Measurements from ENCODE around the gene LTB.
A peak's percentile ranks its signal among the peaks of the same experiment; 100 is the strongest.

The LTB gene

DNA sequence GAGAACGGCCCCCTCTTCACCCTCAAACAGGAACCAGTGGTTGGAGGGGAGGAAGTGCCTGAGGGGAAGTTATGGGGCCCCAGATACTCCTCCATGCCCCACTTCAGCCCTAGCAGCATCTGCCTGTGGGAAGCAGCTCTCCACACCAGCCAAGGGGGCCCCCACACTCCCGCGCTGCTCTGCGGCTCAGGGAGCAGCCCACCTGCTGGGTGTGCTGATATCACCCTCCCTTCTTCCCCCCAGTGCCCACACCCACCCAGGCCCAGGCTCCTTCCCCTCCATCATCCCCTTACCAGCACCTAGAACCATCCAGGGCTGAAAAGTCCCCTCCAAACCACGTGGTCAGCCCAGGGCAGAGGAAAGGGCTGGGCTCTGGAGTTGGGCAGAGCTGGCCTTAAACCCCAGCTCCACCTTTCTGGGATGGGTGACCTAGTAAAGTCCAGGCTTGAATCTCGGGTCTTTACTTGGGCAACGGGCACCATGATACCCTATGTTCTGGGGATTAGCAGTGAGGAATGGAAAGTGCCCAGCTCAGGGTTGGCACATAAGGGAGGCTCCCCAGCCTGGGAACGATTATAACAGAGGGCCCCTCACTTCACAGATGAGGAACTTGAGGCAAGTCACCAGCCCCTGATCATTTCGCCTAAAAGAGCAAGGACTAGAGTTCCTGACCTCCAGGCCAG, 4.5 kb upstream of the LTB start:
- Histone ChIP-seq H3K27me3 (no peaks in the 10 kb centered on the region), H3K4me1 (ENCODE audit: control insufficient read depth in 1 of 2, insufficient read depth in 1 of 2, low read depth in 1 of 2, low read length in 1 of 2) (peaks cover 78 to 80% of the 10 kb centered on the region in 2 experiments), H3K27ac (peak overlapping the region; percentile 96)

DNA sequence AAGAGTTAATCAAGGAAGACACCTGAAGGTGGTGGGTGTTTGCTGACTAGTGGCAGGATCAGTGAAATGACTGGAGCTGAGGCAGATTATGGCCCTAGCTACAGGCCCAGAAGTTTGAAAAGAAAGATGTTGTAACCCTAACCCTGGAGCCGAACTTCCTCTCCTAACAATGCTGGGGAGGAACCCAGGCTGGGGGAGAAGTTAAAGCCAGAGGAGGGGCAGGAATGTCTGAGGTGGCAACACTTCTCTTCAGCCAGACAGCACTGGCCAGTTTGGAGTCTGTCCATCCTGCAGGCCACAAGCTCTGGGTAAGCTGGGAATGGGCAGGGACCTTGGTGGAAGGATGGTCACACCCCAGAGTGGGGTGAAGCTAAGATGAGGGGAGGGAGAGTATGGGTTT, 3.8 kb upstream of the LTB start, which contains the start of gene LST1:
LST1 (plus strand) TSS at position 270 of the 400 bp plus-strand sequence. CDS start 1,023 bp downstream, outside the sequence.
- Histone ChIP-seq H3K36me3 (peaks cover 30% of the 10 kb centered on the region), H3K27me3 (no peaks in the 10 kb centered on the region), H3K9me3 (no peaks in the 10 kb centered on the region), H3K4me1 (ENCODE audit: control insufficient read depth in 1 of 2, insufficient read depth in 1 of 2, low read depth in 1 of 2, low read length in 1 of 2) (peaks cover 78 to 83% of the 10 kb centered on the region in 2 experiments), H3K27ac (peak within 1 kb of the TSS; percentile 96), H3K4me3 (ENCODE audit: low read depth in 1 of 2, low read length in 1 of 2) (peak within 1 kb of the TSS; percentile 78 to 94)
- TF ChIP-seq, protein P1, sequence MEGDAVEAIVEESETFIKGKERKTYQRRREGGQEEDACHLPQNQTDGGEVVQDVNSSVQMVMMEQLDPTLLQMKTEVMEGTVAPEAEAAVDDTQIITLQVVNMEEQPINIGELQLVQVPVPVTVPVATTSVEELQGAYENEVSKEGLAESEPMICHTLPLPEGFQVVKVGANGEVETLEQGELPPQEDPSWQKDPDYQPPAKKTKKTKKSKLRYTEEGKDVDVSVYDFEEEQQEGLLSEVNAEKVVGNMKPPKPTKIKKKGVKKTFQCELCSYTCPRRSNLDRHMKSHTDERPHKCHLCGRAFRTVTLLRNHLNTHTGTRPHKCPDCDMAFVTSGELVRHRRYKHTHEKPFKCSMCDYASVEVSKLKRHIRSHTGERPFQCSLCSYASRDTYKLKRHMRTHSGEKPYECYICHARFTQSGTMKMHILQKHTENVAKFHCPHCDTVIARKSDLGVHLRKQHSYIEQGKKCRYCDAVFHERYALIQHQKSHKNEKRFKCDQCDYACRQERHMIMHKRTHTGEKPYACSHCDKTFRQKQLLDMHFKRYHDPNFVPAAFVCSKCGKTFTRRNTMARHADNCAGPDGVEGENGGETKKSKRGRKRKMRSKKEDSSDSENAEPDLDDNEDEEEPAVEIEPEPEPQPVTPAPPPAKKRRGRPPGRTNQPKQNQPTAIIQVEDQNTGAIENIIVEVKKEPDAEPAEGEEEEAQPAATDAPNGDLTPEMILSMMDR (IDR thresholded peaks at IDR 0.05): peak; percentile 16

More for the DNA sequence above, 4.5 kb upstream of the LTB start:
- no peaks in the 10 kb centered on the region for H3K9me3 ChIP-seq
- TF ChIP-seq, protein P1 (IDR thresholded peaks at IDR 0.05): no peak
- peak overlapping the region; percentile 78 to 94 for H3K4me3 ChIP-seq (ENCODE audit: low read depth in 1 of 2, low read length in 1 of 2)
- H3K36me3 ChIP-seq: peaks cover 37% of the 10 kb centered on the region

DNA sequence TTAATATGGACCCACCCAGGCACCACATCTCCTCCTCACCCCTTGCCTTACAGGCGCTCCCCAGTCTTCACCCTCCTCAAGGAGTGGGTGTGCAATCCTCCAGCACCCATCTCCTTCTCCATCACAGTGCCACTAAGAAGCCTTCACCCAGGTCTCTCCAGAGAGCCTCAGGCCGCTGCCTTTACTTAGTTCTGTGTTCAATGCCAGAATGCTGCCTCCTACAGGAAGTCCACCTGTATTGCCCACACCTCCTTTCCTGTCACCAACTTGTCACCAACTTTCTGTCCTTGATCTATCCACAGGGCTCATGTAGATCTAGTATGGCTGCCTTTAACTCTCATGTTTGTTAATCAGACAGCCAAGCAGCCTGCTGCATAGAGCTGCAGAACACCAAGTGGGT, 3.3 kb upstream of the LTB start:
- Histone ChIP-seq H3K27ac (peak overlapping the region; percentile 96), H3K4me1 (ENCODE audit: control insufficient read depth in 1 of 2, insufficient read depth in 1 of 2, low read depth in 1 of 2, low read length in 1 of 2) (peaks cover 78 to 84% of the 10 kb centered on the region in 2 experiments), H3K36me3 (peaks cover 26% of the 10 kb centered on the region), H3K4me3 (ENCODE audit: low read depth in 1 of 2, low read length in 1 of 2) (peak overlapping the region; percentile 78 to 94), H3K9me3 (no peaks in the 10 kb centered on the region), H3K27me3 (no peaks in the 10 kb centered on the region)
- TF ChIP-seq, protein P1 (IDR thresholded peaks at IDR 0.05): peak; percentile 59

DNA sequence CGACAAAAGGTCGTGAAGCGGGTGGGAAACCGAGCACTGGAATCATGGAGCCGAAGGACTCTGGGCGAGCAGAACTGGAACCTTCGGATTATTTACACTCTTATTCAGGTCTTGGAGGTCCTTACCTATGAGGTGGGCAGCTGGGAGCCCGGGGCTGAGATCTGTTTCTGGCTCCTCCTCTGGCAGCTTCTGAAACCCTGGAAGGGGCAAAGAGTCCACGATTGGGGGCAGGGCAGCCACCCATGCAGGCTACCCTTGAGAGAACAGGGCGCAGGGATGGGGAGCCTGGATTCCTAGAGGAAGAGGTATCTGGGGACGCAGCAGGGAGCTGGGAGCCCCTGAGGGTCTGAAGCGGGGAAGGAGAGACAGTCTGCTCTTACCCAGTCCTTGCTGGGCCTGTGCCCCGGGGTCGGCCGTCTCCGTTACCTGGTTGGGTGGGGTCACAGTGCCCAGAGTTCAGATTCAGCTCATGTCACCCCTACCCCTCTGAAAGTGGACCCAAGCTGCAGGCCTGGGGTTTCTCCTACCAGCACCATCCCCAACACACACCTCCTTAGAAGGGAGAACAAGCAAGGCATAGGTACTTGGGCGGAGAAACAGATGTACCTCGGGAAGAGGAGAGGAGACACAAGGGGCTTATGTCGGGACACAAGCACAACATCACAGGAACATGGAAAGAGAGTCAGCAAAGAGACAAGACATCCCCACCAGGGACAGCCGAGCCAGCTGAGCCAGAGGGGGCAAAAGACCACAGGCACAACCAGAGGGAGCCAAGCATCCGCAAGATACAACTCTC, 592 bp downstream of the LTB start:
- Histone ChIP-seq H3K36me3 (peaks cover 15% of the 10 kb centered on the region), H3K4me3 (ENCODE audit: low read depth in 1 of 2, low read length in 1 of 2) (peak overlapping the region; percentile 92 to 94), H3K27ac (peak overlapping the region; percentile 96), H3K4me1 (ENCODE audit: control insufficient read depth in 1 of 2, insufficient read depth in 1 of 2, low read depth in 1 of 2, low read length in 1 of 2) (peaks cover 68 to 72% of the 10 kb centered on the region in 2 experiments), H3K9me3 (no peaks in the 10 kb centered on the region), H3K27me3 (no peaks in the 10 kb centered on the region)
- TF ChIP-seq, protein P1 (IDR thresholded peaks at IDR 0.05): no peak

DNA sequence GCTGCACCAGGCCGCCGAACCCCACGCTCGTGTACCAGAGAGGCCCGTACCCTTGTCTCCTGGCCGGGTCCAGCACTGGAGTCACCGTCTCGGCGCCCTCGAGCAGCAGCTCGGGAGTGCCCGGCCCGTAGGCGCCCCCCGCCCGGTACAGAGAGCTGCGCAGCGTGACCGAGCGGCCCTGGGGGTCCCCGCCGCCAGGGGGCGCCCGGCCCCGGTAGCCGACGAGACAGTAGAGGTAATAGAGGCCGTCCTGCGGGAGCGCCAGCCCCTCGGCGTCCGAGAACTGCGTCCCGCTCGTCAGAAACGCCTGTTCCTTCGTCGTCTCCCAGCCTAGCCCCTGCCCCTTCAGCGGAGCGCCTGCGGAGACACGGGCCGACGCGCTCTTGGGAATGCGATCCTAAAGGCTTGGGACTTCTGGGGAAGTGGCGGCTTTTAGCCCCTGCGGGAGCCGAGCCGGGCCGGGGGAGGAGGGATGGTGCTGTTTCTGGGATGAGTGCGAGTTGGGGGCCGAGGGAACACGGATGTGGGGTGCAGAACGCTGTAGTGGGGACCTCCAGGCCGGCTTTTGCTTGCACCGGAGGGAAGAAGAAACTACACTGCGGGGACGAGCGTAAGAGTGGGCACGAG, 1.3 kb downstream of the LTB start:
- Histone ChIP-seq H3K4me3 (ENCODE audit: low read depth in 1 of 2, low read length in 1 of 2) (peak overlapping the region; percentile 92 to 94), H3K4me1 (ENCODE audit: control insufficient read depth in 1 of 2, insufficient read depth in 1 of 2, low read depth in 1 of 2, low read length in 1 of 2) (peaks cover 68 to 72% of the 10 kb centered on the region in 2 experiments), H3K27ac (peak overlapping the region; percentile 96), H3K27me3 (no peaks in the 10 kb centered on the region), H3K36me3 (peaks cover 15% of the 10 kb centered on the region), H3K9me3 (no peaks in the 10 kb centered on the region)
- TF ChIP-seq, protein P1 (IDR thresholded peaks at IDR 0.05): peak; percentile 94

All from neutrophil (primary cell).